HEK293T (cell line): ENCODE results near the gene RNF220.

ENCODE experiments used
- ARNT ChIP-seq: fragments of 450-650 bp; IDR thresholded peaks from 2 replicates; pipeline ENCODE4 v1.6.1; 2017; ENCODE audit warnings: mild to moderate bottlenecking
- BHLHE40 ChIP-seq: fragments of 450-650 bp; IDR thresholded peaks from 2 replicates; pipeline ENCODE4 v1.6.1; 2016; ENCODE audit warnings: mild to moderate bottlenecking, moderate library complexity, borderline replicate concordance
- ELF4 ChIP-seq: fragments of 450-650 bp; IDR thresholded peaks from 2 replicates; pipeline ENCODE4 v1.6.1; 2017; ENCODE audit warnings: antibody characterized with exemption
- FOXA1 ChIP-seq: fragments of 450-650 bp; IDR thresholded peaks from 2 replicates; pipeline ENCODE4 v1.6.1; 2016; ENCODE audit warnings: mild to moderate bottlenecking
- FOXK2 ChIP-seq: fragments of 450-650 bp; IDR thresholded peaks from 2 replicates; pipeline ENCODE4 v1.6.1; 2016; ENCODE audit warnings: mild to moderate bottlenecking
- HDGF ChIP-seq: fragments of 450-650 bp; IDR thresholded peaks from 2 replicates; pipeline ENCODE4 v1.6.1; 2017; ENCODE audit warnings: antibody characterized with exemption, borderline replicate concordance
- L3MBTL2 ChIP-seq: fragments of 450-650 bp; conservative IDR thresholded peaks from 2 replicates; pipeline ENCODE4 v1.6.1; 2016; ENCODE audit warnings: mild to moderate bottlenecking
- LEF1 ChIP-seq: fragments of 450-650 bp; IDR thresholded peaks from 2 replicates; pipeline ENCODE4 v1.6.1; 2017; ENCODE audit warnings: mild to moderate bottlenecking, borderline replicate concordance
- NFRKB ChIP-seq: fragments of 450-650 bp; IDR thresholded peaks from 2 replicates; pipeline ENCODE4 v1.6.1; 2016; ENCODE audit warnings: mild to moderate bottlenecking, moderate library complexity
- PKNOX1 ChIP-seq: fragments of 450-650 bp; IDR thresholded peaks from 2 replicates; pipeline ENCODE4 v1.6.1; 2016
- SP1 ChIP-seq: fragments of 450-650 bp; IDR thresholded peaks from 2 replicates; pipeline ENCODE4 v1.6.1; 2017
- SUZ12 ChIP-seq: fragments of 450-650 bp; IDR thresholded peaks from 2 replicates; pipeline ENCODE4 v1.6.1; 2016; ENCODE audit warnings: mild to moderate bottlenecking
- TARDBP ChIP-seq: fragments of 450-650 bp; IDR thresholded peaks from 2 replicates; pipeline ENCODE4 v1.6.1; 2016
- ZNF384 ChIP-seq: fragments of 450-650 bp; IDR thresholded peaks from 2 replicates; pipeline ENCODE4 v1.6.1; 2016

GRCh38 chr1:44417351-44418021 lies 12.4 kb downstream of the RNF220 start:
- TF ChIP-seq SUZ12 (no peak), FOXA1 (no peak), FOXK2 (no peak), LEF1 (no peak), SP1 (no peak), ZNF384 (no peak), PKNOX1 (0 out of 2 replicates have a peak, but pooled peaks have one; percentile 11), NFRKB (no peak), L3MBTL2 (peak; percentile 67), TARDBP (no peak), BHLHE40 (no peak), ARNT (no peak), HDGF (no peak), ELF4 (no peak)
